Smooth muscle cell of trachea (primary cell): ENCODE data around the gene AKAP12. TPM values are rescaled to one million over a fixed set of nuclear protein-coding genes. Genes with fewer than 3 reads are reported as not detected.

Experiments
- total RNA-seq: library from RNA; depleted of rRNA; stranded (reverse); fragments of >200 nt; gene quantifications from 2 replicates; pipeline ENCODE4 v1.2.1, GENCODE V29; 2014

The AKAP12 gene
- total RNA-seq, result 155 and 204 TPM in 2 replicates

GRCh38 chr6:151239603-151240035 lies at the start of gene AKAP12:
Gene AKAP12 (plus strand): TSS chr6:151239967. CDS start chr6:151240563, 596 bp downstream.

GRCh38 chr6:151391471-151392413 lies 152.0 kb downstream of the AKAP12 start, which contains the start of gene ZBTB2:
Gene ZBTB2 (minus strand): TSS chr6:151391559. CDS start chr6:151373637, 17,922 bp downstream.

Other genes with a start within 250 kb of the AKAP12 start
- 8.9 and 14.7 TPM in 2 replicates for gene ZBTB2, start 151.6 kb downstream of the AKAP12 start, total RNA-seq
- 48.6 and 48.9 TPM in 2 replicates for gene RMND1, start 212.2 kb downstream of the AKAP12 start, total RNA-seq